SHP77 (cell line): ENCODE results near the gene FAM20C.
"Not testable (repeated sequence)": the region's sequence is repeated elsewhere in the genome, so short reads cannot be mapped to it uniquely, and the experiment has no call there.

Experiments used
- DNase-seq, 2 experiments: peaks; one replicate each; lab custom pipeline; 2025; lab: John Stamatoyannopoulos, UW

FAM20C gene

GRCh38 chr7:228610-229009, 36.2 kb downstream of the FAM20C start:
- no peak for DNase-seq

DNA sequence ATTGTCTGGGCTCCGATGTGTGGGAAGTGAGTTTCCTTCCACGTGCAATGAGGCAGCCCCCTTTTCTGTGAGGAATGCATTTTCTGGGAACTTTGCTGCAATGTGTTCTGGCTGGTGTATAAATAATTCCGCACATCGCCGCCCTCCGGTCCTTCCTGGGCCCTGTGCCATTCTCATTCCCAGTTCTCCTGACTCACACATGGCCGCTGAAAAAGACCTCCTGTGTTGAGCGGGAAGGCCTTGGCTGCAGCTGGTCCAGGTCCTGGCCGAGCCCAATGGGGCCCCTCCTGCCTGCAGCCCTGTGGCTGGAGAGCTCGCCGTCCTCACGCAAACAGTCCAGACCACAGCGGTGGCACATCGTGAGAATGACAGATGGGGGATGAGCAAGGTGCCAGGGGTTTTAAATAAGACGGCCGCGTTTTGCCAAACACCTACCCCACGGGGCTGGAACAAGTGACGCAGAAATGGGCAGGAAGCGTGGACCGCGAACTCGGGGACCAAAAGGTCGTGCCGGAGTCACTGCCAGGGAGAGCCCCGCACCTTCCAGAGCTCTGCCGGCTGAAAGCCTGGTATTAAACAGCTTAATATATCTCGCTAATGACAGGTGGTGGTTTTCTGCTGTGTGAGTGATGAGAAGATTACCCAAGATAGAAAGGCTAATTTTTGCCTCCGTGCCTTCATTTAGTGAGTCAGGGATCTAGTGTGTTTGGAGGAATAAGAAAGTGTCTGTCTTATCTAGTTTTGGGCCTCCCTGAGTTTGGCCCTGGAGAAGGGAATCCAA, 37.0 kb downstream of the FAM20C start:
- no peak for DNase-seq

GRCh38 chr7:230274-230673, 37.9 kb downstream of the FAM20C start:
- no peak for DNase-seq

- DNase-seq: no peak
Measured at GRCh38 chr7:231030-231857, 38.9 kb downstream of the FAM20C start.

- DNase-seq: no peak
Measured at GRCh38 chr7:231858-232246, 39.5 kb downstream of the FAM20C start.

- DNase-seq: no peak
Measured at GRCh38 chr7:232410-233248, 40.3 kb downstream of the FAM20C start.

GRCh38 chr7:233249-234035, 41.1 kb downstream of the FAM20C start:
- no peak for DNase-seq

GRCh38 chr7:234051-234707, 41.8 kb downstream of the FAM20C start:
- DNase-seq: no peak

GRCh38 chr7:234708-235553, 42.6 kb downstream of the FAM20C start:
- DNase-seq: no peak

- no peak for DNase-seq
Measured at GRCh38 chr7:235576-236395, 43.4 kb downstream of the FAM20C start.

- no peak for DNase-seq
Measured at GRCh38 chr7:236967-237366, 44.6 kb downstream of the FAM20C start.

GRCh38 chr7:237385-237784, 45.0 kb downstream of the FAM20C start:
- no peak for DNase-seq

DNA sequence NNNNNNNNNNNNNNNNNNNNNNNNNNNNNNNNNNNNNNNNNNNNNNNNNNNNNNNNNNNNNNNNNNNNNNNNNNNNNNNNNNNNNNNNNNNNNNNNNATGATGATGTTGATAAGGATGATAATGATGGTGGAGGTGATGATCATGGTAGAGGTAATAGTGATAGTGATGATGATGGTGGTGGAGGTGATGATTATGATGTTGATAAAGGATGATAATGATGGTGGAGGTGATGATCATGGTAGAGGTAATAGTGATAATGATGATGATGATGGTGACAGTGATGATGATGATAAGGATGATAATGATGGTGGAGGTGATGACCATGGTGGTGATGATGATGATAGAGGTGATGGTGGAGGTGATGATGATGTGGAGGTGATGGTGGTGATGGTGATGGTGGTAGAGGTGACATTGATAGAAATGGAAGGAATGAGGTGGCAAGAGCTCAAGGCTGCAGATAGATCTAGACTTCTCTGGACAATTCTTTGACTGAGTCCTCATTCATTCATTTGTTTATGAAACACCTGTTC, 47.8 kb downstream of the FAM20C start:
- no peak for DNase-seq

DNA sequence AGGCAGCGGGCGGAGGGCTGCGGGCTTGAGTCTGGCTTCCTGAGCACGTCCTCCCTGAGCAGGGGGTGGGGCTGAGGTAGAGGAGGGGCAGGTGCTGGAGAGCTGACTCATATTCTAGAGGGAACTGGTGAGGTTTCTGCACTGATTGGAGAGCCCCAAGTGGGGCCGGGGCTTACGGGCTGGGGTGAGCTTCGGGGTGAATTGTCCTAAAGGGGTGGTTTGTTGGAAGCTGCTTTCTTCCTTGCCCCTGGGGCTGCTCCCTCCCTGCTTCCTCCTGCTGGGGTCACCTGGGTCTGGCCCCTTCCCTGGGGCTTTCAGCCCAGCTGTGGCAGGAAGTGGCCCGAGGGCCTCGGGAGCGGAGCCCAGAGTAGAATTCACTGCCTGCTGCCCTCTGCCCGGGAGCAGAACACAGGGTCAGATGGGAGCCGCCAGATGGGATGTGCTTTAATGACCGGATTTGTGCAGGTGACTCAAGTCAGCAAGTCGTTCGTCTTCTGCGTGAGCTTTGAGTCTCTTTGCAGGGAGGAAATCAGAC, 48.6 kb downstream of the FAM20C start:
- DNase-seq: no peak

GRCh38 chr7:241513-241912, 49.1 kb downstream of the FAM20C start:
- no peak for DNase-seq

DNA sequence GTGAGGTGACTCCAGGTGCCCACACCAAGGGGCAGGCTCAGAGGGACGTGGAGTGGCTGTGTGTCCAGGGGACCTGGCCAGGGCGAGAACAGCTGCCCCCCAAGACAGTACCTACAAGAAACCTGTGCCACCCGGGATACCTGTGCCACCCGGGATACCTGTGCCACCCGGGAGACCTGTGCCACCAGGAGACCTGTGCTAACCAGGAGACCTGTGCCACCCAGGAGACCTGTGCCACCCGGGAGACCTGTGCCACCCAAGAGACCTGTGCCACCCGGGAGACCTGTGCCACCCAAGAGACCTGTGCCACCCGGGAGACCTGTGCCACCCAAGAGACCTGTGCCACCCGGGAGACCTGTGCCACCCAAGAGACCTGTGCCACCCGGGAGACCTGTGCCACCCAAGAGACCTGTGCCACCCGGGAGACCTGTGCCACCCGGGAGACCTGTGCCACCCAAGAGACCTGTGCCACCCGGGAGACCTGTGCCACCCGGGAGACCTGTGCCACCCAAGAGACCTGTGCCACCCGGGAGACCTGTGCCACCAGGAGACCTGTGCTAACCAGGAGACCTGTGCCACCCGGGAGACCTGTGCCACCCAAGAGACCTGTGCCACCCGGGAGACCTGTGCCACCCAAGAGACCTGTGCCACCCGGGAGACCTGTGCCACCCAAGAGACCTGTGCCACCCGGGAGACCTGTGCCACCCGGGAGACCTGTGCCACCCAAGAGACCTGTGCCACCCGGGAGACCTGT, 50.6 kb downstream of the FAM20C start:
- DNase-seq: not testable (repeated sequence)

GRCh38 chr7:243580-243978, 51.2 kb downstream of the FAM20C start:
- not testable (repeated sequence) for DNase-seq

DNA sequence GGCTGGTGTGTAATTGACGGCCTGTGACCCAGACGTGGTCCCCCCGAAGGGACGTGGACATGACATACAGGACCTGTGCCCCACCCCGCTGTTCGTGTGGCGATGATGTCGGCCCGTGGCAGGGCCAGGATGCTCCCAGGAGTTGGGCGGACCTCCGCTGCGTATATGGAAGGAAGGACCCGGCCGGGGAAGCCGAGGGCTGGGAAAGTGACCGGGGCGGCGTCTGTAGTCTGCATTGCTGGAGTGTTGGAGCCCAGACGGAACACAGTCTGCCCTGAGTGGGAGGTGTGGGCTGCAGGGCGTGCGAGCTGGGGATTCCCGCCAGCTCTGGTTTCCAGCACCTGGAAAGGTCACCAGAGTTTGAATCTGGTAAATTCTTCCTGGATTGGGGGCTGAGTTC, 52.6 kb downstream of the FAM20C start:
- DNase-seq: no peak
